Keratinocyte (primary cell): Measurements from ENCODE around the gene TMEM196.

ENCODE experiments used
- CTCF ChIP-seq, 3 experiments: IDR thresholded peaks in 1 of 3; conservative IDR thresholded peaks in 1 of 3; optimal IDR thresholded peaks in 1 of 3; 2 replicates in 2 of 3; 3 replicates in 1 of 3; pipeline versions ENCODE3 to v1.5.1; 2011; ENCODE audit warnings: low read length in 3 of 3, mild to moderate bottlenecking in 3 of 3, moderate library complexity in 2 of 3, control low read depth in 1 of 3, inconsistent platforms in 1 of 3; ENCODE audit not compliant: insufficient read depth in 2 of 3; ENCODE audit errors: extremely low read depth in 1 of 3
- EZH2 ChIP-seq: IDR thresholded peaks from one replicate; pipeline ENCODE4 v1.6.1; 2012; ENCODE audit warnings: inconsistent platforms, mild to moderate bottlenecking, low read length, moderate library complexity

GRCh38 chr7:19692111-19692828 is 81.1 kb downstream of the TMEM196 start:
- TF ChIP-seq EZH2 (no peak), CTCF (optimal IDR thresholded peaks at IDR 0.05 in 1 of 3, IDR thresholded peaks at IDR 0.05 in 1 of 3, conservative IDR thresholded peaks at IDR 0.05 in 1 of 3; ENCODE audit: extremely low read depth in 1 of 3, insufficient read depth in 2 of 3, low read length in 3 of 3) (no peak)
